HCEC 1CT (cell line): ENCODE measurements around the gene PET100.

ENCODE experiments used
- DNase-seq: peaks from one replicate; pipeline ENCODE4 v3.0.0-alpha.2; 2017

The PET100 gene

DNA sequence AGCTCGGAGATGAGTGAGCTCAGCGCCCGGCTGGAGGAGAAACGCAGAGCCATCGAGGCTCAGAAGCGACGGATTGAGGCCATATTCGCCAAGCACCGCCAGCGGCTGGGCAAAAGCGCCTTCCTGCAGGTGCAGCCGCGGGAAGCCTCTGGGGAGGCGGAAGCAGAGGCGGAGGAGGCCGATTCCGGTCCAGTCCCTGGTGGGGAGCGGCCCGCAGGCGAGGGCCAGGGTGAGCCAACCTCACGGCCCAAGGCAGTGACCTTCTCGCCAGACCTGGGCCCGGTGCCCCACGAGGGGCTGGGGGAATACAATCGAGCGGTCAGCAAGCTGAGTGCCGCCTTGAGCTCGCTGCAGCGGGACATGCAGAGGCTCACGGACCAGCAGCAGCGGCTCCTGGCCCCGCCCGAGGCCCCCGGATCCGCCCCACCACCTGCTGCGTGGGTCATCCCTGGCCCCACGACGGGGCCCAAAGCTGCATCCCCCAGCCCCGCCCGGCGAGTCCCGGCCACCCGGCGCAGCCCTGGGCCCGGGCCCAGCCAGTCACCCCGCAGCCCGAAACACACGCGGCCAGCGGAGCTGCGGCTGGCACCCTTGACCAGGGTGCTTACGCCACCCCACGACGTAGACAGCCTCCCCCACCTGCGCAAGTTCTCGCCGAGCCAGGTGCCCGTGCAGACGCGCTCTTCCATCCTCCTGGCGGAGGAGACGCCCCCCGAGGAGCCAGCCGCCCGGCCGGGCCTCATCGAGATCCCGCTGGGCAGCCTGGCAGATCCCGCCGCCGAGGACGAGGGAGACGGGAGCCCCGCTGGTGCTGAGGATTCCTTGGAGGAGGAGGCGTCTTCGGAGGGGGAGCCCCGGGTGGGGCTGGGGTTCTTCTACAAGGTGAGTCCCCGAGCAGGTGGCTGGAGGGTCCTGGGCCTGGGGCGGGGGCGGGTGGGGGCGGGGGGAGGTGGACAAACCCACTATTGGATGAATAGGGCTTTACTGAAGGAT, 17.0 kb upstream of the PET100 start:
- no peak for DNase-seq

DNA sequence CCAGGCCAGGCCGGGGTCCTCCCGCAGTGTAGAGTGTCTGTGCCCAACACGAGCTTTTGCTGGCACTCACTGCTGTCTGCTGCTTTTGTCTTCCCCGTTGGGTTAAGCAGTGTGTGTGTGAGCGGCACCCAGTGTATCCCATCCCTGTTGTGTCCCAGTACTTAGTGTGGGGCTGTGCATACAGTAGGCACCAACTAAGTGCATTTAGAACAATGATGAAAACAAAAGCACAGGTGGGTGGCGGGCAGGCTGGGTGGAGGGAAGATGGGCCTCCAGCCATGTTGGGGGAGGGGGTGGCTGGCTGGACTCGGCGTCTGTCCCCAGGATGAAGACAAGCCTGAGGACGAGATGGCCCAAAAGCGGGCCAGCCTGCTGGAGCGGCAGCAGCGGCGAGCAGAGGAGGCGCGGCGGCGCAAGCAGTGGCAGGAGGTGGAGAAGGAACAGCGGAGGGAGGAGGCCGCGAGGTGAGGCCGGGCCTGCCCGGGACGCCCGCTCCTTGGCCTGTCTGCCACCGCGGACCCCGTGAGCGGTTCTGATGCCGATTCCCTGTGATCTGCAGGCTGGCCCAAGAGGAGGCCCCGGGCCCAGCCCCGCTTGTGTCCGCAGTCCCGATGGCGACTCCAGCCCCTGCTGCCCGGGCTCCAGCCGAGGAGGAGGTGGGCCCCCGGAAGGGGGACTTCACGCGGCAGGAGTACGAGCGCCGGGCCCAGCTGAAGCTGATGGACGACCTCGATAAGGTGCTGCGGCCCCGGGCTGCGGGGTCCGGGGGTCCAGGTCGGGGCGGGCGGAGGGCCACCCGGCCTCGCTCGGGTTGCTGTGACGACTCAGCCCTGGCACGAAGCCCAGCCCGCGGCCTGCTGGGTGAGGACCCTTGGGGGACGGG, 14.5 kb upstream of the PET100 start:
- DNase-seq: no peak

DNA sequence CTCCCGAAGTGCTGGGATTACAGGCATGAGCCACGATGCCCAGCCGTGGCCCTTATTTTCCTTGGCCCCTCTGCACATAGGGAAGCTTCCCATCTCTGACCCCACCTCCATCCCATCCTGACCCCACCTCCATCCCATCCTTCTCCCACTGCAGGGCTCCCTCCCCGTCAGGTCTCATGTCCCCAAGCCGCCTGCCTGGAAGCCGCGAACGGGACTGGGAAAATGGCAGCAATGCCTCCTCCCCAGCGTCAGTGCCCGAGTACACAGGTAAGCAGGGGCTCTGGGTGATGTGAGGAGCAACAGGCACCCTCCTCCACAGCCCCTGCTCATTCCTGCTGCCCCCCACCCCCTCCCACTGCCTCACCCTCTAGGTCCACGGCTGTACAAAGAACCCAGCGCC, 12.4 kb upstream of the PET100 start:
- no peak for DNase-seq

DNA sequence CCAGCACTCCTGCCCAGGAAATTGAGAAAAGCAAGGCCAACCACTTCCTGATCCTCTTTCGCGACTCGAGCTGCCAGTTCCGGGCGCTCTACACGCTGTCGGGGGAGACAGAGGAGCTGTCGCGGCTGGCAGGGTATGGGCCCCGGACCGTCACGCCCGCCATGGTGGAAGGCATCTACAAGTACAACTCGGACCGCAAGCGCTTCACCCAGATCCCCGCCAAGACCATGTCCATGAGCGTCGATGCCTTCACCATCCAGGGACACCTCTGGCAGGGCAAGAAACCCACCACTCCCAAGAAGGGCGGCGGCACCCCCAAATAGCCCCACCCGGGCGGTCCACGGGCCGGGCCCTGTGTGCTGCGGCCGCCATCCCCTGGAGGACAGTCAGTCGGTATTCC, 11.9 kb upstream of the PET100 start:
- DNase-seq: no peak

GRCh38 chr19:7618348-7618747, 11.2 kb upstream of the PET100 start:
- DNase-seq: no peak

- DNase-seq: no peak
Measured at GRCh38 chr19:7618771-7619510, 10.7 kb upstream of the PET100 start.

- DNase-seq: no peak
Measured at GRCh38 chr19:7619671-7620441, 9.7 kb upstream of the PET100 start.

DNA sequence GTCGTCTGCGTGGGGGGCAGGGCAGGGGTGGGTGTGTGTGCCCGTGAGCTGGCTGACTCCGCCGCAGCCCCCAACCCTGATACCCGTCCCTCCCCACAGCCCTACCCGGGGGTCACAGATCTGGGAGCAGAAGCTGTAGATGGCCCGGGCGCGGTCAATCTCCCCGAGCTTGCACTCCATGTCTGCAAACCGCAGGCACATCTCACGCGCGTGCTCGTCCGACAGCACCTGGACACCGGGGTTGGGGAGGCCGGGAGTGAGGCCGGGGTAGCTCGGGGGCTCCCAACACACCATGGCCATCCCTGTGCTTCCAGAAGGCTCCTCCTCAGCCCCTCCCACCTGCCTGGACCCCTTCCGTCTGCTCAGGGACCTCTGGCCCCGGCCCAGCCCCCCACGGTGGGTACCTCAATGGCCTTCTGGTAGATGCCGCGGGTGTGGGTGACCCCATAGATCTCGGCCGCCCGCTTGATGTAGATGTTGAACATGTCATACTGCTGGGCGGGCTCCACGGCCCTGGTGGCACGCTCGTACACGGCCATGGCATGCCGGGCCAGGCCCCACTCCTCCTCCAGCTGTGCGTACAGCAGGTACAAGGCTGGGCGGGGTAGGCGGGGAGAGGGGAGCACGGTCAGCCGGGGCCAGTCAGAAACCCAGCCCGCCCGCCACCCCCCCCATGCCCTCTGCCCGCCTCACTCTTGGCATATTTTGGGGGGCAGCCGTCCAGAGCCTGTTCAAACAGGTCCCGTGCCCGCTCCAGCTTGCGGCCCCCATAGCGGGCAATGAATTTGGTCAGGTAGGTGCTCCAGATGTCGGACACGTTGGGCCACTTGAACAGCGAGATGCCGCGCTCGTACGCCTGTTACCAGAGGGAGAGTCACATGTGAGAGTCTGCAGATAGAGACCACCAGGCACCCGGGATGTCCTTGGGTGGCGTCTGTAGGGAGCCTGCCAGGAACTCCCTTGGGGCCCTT, 8.9 kb upstream of the PET100 start:
- DNase-seq: no peak

DNA sequence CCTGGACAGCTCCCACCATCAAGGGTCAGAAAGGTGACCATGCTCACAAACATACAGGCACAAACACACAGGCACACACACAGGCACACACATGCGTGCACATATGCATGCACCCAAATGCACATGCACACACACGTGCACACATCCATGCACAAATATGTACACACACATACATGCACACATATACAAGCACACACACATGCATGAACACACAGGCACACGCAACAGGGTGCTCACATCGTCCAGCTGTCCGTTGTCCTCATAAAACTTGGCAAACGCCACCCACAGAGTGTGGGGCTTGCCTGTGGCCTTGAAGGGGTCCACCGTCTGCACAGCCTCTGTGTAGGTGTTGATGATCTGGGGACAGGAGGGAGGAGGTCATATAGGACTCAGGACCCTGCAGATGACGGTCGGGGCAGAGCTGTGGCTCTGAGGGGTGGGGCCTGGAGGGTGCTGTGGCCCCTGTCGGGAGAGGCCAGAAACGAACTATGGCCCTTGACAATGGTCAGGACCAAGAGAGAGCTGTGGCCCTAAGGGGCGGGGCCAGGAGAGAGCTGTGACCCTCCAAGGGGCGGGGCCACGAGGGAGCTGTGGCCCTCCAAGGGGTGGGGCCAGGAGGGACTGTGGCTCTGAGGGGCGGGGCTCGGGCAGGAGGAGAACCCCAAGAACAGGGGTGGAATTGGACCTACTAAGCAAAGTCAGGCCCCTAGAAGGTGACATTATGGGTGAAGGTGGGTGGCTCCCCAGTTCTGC, 6.5 kb upstream of the PET100 start:
- DNase-seq: no peak

DNA sequence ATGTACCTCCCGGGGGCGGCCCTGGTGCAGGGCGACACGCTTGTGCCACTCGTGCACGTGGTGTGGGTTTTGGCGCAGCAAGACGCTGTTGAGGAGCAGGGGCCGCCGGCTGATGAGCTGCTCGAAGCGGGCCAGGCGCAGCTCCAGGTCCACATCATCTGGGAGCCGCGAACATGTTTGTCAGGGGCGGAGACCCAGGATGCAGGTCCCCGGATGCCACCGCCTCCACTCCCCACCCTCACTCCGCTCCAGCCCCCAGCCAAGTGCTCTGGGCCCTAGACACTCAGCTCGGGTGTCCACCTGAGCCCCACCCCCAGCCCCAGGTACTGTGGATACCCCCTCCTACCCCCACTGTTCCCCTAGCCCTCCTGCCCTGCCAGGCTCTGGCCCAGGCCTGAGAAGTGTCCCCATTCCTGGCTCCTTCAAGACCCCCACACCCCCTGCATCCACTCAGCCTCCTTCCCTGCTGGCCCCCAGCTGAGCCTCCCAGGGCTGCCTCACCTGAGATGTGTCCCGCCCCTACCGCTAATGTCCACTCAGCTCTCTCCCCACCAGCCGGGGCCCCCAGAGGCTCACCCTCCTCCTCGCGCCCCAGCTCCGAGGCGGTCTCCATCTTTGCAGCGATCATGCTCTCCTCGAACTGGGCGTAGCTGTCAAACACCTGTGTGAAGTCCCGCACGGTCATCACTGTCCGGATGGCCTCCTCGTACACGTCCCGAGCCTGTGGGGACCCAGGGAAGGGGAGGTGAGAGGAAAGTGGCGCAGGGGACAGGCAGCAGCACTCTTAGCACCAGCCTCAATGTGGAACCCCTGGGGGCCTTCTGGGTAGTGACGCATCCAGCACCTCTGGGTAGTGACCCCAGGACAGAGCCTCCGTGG, 5.6 kb upstream of the PET100 start:
- DNase-seq: no peak

DNA sequence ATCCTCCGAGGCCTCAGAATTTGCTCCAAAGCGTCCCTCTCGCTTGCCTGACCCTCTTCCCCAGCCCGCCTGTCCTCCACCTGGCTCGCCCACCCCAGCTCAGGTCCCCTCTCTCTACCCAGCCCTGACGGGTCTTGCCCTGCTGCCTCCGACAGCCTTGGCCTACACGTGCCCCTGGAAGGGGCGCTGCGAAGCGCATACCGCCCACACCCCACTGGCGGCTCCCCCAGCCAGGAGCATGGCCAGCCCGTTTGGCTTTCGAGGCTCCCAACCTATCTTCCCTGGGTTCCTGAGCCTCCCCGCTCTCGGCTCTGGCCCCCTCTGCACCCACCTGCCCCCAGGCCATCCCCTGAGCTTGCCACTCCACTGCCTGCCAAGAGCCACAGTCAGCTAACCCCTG, 4.8 kb upstream of the PET100 start:
- no peak for DNase-seq

- no peak for DNase-seq
Measured at GRCh38 chr19:7625763-7626372, 3.7 kb upstream of the PET100 start.

GRCh38 chr19:7627166-7627565, 2.4 kb upstream of the PET100 start:
- no peak for DNase-seq

GRCh38 chr19:7628589-7629311, 843 bp upstream of the PET100 start:
- no peak for DNase-seq

DNA sequence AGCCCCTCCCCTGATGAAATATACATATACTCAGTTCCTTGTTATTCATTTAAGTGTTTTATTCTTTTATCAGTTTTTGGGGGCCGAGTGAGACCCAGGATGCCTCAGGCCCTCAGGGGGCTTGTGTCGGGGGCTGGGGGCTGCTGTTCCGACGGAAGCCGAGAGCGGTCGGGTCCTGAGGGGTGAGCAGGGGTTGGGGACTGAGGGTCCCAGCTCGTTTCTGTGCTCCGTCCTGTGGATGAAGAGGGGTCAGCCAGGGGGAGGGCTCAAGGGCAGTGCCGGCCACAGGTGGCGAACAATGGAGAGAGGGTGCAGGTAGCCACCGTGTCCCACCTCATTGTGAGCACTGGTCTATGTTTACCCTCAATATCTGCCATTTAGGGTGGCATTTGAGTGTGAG, 2.0 kb downstream of the PET100 start:
- no peak for DNase-seq

DNA sequence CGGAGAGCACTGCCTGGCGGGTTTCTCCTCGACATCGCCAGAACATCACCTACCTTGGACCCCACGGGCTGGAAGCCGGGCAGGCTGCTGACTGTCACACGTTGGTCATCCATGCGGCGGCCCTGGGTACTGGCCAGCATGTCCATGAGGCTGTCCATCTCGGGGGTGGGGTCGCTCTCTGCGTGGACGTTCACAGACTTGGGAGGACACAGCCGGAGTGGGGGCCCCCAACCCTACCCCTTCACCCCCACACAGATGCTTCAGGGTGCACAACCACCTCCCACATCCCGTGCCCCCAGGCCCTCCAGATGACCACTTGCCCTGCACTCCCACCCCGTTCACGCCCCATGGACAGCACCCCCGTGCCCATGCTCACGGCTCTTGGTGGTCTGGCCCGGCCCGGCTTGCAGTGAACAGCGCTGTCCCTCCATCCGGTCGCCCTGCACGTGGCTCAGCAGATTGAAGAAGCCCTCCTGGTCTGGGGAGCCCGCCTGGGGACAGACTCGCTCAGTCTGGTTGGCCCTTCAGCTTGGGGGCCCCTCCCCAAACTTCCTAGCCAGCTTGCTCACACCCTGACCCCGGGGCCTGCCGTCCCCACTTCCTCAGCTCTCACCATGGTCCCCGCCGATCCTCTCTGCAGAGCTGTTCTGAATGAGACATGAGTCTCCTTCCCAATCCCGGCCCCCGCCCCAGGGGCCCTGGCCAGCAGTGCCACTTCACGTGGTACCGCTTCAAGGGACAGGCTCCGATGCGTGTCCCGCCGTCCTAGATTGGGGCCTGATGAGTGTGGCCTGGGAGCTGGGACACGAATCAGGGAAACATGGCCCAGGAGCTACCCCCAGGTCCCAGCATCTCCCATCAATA, 3.0 kb downstream of the PET100 start:
- DNase-seq: no peak

- DNase-seq: no peak
Measured at GRCh38 chr19:7633698-7634097, 4.1 kb downstream of the PET100 start, which contains the start of gene PCP2. Gene PCP2 (minus strand): TSS chr19:7633719. CDS start chr19:7633457, 262 bp downstream.
